Ishikawa (cell line): ENCODE results near the gene LUC7L3.

Experiments
- CEBPB ChIP-seq: IDR thresholded peaks from 2 replicates; pipeline ENCODE4 v1.6.1; 2012
- EGR1 ChIP-seq: IDR thresholded peaks from 2 replicates; pipeline ENCODE4 v1.6.1; 2012
- EP300 ChIP-seq: IDR thresholded peaks from 2 replicates; pipeline ENCODE4 v1.6.1; 2012; ENCODE audit warnings: borderline replicate concordance
- FOXM1 ChIP-seq: IDR thresholded peaks from 2 replicates; pipeline ENCODE4 v1.6.1; 2012; ENCODE audit warnings: low read depth, borderline replicate concordance
- TCF12 ChIP-seq: IDR thresholded peaks from 2 replicates; pipeline ENCODE4 v1.6.1; 2012; ENCODE audit warnings: low read depth

GRCh38 chr17:50672831-50673551 lies 46.4 kb upstream of the LUC7L3 start:
- no peak for TF ChIP-seq EGR1
- TF ChIP-seq EP300, result no peak
- TF ChIP-seq CEBPB, result no peak
- no peak for TF ChIP-seq TCF12
- no peak for TF ChIP-seq FOXM1
